HG02885 (cell line): ENCODE results near the gene EPB41L2.
"Not testable (repeated sequence)": the region's sequence is repeated elsewhere in the genome, so short reads cannot be mapped to it uniquely, and the experiment has no call there.

ENCODE experiments used
- ATAC-seq: cut with Tn5 transposase; IDR thresholded peaks from one replicate; pipeline ENCODE4 v1.9.1; 2021; ENCODE audit warnings: mild to moderate bottlenecking; ENCODE audit not compliant: unreplicated experiment, poor library complexity

The EPB41L2 gene

DNA sequence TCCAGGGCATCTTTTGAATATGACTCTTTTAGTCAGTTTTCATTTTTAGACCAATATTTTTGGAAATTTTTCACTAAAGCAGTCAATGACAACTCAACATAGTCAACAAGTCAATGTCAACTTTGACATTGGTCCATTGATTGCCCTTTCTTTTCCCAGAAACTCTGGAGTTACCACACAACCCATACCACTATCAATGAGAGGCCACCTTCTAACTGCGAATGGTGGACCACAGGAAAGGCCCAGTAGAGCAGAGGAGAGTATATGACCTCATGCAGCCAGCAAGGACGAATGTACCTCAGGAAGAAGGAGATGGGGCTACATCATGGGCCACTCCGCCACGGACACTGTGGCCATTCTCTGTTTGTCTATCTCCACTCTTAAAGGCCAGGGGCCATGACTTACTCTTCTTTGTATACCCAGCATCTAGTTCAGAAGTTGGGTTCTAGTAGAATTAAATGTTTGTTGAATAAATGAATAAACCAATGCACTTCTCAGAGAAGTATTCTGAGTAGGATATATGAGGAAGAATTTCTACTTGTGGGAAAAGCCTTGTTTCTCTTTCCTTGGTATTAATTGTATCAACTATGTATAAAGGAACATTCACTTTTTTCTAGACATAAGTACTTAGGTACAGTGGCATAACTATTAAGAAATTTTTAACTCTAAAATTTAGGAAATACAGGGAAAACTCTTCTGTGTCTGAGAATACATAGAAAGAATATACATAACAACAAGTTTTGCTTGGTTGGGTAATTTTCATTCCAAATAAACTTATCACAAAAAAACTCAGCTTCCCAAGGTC, 236.4 kb downstream of the EPB41L2 start:
- no peak for ATAC-seq

- peak; percentile 39 for ATAC-seq
Observed at GRCh38 chr6:130825772-130826441, 237.1 kb downstream of the EPB41L2 start.

DNA sequence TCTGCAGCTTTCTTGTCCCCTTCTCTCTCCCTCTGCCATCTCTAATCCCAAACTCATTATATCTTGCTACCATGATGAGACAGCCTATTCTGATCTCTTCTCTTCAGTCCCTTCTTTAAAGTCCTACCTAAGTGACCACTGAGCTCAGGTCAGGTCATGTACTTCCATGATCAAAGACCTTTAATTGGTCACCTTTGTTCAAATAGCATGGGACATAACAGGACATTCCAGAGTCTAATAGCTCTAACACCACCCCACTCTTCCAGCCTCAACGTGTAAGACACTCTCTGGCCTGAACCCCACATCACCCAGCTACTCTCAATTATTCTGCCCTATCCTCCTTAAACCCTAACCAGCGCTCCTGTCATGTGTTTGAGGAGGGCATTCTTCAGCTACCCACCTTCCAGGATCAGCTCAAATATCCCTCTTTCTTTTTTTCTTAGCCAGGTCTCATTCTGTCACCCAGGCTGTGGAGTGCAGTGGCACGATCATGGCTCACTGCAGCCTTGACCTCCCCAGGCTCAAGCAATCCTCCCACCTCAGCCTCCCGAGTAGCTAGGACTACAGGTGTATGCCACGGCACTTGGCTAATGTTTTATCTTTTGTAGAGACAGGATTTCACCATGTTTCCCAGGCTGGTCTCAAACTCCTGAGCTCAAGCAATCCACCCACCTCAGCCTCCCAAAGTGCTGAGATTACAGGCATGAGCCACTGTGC, 237.9 kb downstream of the EPB41L2 start:
- no peak for ATAC-seq

DNA sequence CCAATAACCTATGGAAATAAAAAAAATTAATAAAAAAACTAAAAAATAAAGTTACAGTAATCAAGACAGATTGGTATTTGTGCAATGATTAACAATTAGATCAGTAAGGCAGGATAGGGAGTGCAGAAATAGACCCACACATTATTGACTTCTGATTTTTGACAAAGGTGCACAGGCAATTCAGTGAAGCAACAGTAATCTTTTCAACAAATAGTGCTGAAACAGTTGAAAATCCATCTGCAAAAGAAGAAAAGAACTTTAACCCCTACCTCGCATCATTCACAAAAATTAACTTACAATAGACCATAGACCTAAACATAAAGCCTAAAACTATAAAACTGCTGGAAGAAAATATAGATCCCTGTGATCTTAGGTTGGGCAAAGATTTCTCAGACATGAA, 240.3 kb downstream of the EPB41L2 start:
- ATAC-seq = no peak

DNA sequence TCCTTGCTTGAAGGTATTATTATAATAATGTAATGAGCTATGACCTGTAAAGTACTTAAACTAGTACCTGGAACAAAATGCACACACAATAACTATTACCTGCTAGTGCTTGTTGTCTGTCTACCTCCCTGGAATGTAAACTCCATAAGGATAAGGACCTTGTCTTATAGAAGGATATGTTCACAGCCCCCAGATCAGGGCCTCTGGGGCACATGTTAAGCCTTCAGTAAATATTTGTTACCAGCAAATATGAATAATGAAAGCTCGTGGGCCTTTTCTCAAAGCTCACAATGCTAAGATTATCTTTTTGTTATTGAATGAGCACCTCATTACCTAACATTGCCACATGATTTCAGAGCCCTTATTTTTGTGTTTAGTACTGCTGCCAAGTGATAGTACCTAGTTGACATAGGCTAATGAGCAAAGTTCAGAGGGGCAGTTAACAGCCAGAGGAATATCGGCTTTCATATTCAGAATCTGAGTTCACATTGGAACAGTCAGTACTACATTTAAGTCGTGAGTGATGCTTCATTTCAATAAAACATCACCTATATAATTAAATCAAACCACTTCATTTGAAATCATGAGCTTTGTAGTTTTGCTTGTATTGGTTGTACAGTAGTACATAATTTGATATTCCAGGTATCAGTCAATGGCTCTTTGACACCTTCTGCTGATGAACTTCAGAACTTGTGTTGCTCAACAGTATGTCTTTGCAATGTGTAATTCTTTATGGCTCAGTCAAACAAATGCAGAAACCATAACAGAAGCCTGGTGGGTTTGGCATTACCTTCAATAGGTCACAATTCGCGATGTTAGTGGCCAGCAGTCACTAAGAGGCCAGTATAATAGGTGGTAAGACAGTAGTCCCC, 247.6 kb downstream of the EPB41L2 start:
- ATAC-seq = no peak

GRCh38 chr6:130814506-130814905, 248.5 kb downstream of the EPB41L2 start:
- ATAC-seq = no peak

- no peak for ATAC-seq
Observed at GRCh38 chr6:130811932-130812331, 251.1 kb downstream of the EPB41L2 start.

GRCh38 chr6:130810307-130811030, 252.6 kb downstream of the EPB41L2 start:
- no peak for ATAC-seq

DNA sequence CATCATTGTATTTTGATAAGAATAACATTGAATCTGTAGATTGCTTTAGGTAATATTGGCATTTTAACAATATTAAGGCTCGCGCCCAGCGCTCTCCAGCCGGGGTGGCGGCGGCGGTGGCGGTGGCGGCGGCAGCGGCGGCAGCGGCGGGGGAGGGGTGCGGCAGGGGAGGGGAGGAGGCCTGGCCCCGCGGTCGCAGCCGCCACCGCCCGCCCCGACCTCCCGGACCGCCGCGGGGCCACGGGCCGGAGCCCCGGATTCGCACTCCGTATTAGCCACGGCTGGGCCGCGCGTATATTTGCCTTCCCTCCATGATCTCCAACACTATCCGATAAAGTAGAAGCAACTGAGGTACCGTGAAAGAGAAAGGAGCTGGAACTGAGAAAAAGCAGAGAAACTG, 261.7 kb downstream of the EPB41L2 start:
- not testable (repeated sequence) for ATAC-seq

- no peak for ATAC-seq
Observed at GRCh38 chr6:130797061-130797460, 266.0 kb downstream of the EPB41L2 start.

GRCh38 chr6:130796313-130796905, 266.6 kb downstream of the EPB41L2 start:
- no peak for ATAC-seq

GRCh38 chr6:130794738-130795137, 268.3 kb downstream of the EPB41L2 start:
- ATAC-seq = no peak

- no peak for ATAC-seq
Observed at GRCh38 chr6:130794010-130794697, 268.9 kb downstream of the EPB41L2 start.
